GM18505 (cell line): ENCODE measurements around the gene STK39.

Experiments
- ATAC-seq: cut with Tn5 transposase; IDR thresholded peaks from one replicate; pipeline ENCODE4 v1.9.1; 2021; ENCODE audit not compliant: unreplicated experiment
- POLR2A ChIP-seq: IDR thresholded peaks from 4 replicates; pipeline ENCODE4 v1.6.1; 2011; ENCODE audit warnings: borderline replicate concordance; ENCODE audit not compliant: insufficient read depth, insufficient read length; ENCODE audit errors: extremely low read depth

STK39 gene

DNA sequence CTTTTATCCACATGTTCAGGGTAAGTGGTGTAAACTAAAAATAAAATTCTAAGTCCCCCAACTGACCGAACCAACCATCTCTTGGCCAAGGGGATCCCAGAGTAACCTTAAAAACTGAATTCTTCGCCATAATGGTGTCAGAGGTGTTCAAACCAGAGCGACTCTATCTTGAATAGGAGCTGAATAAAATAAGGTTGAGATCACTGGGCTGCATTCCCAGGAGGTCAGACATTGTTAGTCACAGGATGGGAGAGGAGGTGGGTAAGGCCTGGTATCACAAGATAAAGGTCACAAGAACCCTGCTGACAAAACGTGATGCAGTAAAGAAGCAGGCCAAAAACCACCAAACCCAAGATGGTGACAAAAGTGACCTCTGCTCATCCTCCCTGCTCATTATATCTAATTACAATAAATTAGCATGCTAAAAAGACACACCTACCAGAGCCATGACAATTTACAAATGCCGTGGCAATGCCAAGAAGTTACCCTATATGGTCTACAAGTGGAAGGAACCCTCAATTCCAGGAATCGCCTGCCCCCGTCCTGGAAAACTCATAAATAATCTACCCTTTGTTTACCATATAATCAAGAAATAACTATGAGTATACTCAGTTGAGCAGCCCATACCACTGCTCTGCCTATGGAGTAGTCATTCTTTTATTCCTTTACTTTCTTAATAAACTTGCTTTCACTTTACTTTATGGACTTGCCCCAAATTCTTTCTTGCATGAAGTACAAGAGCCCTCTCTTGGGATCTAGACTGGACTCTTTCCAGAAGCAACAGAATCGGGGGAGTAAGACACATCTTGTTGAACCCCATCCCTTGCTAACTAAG is 302.4 kb downstream of the STK39 start:
- TF ChIP-seq POLR2A: no peak
- no peak for ATAC-seq

DNA sequence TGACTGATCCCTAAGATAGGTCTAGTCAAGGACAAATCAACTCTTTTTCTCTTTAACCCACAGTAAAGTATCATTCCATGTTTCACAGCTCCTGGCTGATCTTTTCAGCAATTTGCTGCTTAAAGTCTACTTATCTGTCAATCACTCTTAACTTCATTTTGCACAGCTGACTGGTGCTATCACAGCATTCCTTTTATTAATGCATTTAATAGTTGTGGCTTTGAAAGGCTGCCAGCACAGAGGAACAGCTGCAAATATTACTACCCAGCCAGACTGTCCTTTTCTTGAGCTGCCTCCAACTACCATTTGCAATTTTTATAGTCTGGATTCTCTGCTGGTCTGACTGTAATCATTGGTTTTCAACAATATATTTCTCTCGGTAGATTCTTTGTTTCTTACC is 303.5 kb downstream of the STK39 start:
- TF ChIP-seq POLR2A: no peak
- ATAC-seq: no peak

DNA sequence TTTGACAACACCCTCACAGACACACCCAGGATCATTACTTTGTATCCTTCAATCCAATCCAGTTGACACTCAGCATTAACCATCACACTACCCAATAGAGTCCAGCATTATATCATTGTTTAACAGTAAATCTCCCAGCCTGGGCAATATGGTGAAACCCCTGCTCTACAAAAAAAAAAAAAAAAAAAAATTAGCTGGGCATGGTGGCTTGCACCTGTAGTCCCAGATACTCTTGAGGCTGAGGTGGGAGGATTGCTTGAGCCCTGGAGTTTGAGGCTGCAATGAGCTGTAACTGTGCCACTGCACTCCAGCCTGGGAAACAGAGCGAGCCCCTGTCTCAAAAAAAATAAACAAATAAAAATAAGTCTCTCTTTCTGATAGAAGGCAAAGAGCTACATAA is 304.0 kb downstream of the STK39 start:
- TF ChIP-seq POLR2A: no peak
- ATAC-seq: no peak

DNA sequence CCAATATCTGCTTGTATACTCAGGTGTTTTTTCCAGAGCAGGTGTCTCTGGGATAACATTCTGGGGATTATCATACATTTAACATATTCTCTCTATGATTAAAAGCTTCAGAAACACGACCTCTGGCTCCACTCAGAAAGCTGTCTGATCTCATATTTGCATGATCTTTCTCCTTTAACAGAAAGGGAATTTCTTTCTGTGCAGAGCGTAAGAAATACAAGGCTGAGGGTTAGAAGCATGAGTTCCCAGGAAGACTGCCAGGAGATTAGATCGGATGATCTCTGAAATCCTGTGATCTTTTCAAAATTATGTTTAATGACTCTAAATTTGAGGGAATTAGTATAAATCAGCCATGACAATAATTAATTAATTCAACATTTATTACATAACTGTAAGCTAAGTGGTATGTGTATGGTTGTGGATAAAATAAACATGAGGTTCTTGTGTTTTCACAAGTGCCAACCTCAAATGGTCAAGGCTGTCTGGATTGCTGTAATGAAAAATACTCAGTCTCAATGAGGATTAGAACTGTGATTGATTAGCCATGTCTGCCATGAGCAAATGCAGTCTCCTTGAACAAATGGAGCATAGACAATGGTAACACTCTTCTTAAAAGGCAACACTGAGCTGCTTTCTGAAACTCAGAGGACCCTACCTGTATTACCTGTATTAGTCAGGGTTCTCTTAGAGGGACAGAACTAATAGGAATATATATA is 304.9 kb downstream of the STK39 start:
- TF ChIP-seq POLR2A: no peak
- ATAC-seq: no peak

DNA sequence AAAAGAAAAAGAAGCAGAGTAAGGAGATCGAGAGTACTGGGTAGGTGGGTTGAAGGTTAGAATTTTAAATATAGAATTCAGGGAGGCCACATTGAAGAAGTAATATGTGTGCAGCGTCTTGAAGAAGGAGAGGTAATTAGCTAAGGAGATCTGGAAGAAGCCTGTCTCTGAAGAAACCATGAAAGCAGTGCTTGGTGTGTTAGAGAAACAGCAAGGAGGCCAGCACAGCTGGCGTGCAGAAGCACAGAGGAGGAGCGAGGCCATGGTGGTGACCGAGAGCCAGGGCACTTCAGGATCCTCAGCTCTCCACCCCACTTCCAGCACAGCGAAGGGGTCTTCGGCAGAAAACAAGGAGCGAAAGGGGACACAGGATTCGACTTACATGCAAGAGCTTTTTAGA is 305.8 kb downstream of the STK39 start:
- no peak for TF ChIP-seq POLR2A
- no peak for ATAC-seq

DNA sequence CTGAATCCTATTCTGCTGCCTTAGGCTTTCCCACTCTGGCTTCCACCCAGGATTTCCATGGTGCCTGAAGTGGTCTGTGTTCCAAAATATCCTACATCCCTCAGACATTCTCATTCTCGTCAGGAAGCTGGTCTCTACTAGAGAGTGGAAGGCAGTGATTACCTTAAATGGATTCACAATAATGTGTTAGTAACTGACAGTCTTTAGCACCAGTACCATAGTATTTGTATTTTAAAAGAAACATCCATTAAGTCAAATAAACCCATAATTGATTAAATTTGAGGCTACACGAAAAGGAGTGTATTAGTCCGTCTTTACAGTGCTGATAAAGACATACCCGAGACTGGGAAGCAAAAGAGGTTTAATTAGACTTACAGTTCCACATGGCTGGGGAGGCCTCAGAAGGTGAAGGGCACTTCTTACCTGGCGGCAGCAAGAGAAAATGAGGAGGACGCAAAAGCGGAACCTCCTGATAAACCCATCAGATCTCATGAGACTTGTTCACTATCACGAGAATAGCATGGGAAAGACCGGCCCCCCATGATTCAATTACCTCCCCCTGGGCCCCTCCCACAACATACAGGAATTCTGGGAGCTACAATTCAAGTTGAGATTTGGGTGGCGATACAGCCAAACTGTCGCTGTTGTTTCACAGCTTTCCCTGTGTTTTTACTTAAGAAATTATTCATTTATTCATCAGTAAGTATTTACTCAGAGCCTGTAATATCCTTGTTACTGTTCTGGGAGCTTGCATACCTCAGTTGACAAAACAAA is 306.5 kb downstream of the STK39 start:
- ATAC-seq: no peak
- TF ChIP-seq POLR2A: no peak

DNA sequence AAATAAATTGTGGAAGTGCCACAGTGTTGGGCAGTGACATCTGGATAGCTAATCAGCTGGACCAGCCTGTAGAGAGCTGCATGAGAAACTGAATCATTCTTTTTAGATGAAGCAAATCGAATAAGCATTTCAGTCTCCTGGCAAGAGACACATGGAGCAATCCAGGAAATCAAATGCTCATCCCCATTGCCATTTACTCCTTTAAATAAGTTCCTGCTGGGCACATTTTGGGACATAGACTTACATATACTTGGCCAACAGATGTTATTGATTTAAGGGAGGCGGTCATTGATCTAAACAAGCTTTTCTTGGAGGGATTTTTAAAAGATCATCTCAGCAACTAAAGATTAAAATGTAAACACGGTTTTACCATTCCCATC is 307.1 kb downstream of the STK39 start:
- ATAC-seq: no peak
- TF ChIP-seq POLR2A: no peak

DNA sequence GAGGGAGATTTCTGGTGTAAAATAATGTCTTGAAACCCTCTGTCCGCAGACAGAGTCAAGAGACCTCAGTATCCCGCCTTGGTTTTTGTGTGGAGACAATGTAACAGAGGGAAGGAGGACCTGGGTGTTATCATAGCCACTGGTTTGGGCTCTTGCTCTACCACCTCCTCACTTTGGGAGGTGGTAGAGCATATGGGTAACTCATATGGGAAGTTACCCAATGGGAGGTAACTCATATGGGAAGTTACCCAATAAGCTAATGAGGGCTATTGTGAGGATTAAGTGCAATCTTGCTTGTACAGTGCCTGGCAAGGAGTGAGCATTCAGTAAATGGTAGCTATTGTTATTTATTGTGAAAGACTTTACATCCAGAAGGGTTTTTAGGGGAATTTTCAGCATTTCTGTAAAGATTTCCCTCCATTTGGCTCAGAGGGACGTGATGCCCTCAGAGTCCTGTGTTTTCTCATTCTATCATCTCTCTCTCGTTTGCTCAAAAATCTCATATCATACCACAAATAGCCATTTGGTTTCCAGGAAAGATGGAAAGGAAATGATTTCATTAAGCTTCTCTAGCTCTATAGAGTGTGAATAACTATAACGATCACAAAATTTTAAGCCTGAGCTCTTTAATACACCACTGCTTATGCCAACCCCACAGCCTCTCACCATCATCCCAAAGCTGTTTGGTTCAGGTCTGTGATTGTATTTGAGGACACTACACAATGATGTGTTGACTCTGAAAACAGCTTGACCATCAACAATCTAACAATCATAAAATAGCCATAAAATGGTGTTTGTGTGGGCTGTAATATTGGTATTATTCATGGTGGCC is 307.7 kb downstream of the STK39 start:
- ATAC-seq: no peak
- no peak for TF ChIP-seq POLR2A

DNA sequence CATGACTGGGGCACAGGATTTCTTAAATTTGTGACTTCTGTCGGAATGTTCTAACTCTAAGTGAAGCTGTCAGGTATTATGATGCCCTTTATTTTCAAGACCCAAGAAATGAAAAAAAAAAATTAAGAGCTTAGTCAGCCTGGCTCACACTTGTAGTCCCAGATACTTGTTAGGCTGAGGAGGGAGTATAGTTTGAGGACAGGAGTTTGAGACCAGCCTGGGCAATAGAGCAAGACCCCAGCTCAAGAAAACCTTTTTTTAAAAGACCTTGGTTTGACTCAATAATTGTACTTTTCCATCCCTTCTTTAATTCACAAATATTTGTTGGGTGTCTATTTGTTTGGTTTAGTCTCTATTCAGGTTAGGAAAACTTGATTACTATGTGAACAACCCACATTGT is 310.0 kb downstream of the STK39 start:
- TF ChIP-seq POLR2A: no peak
- ATAC-seq: no peak

DNA sequence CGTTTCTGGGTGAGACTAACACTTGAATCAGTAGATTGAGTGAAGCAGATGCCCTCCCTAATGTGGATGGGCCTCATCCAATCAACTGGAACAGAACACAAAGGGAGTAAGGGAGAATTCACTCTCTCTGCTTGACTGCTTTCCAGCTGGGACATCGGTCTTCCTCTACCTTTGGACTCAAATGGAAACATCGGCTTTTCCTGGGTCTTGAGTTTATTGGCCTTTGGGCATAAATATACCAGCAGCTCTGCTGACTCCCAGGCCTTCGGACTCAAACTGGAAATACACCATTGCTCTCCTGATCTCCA is 311.6 kb downstream of the STK39 start:
- no peak for TF ChIP-seq POLR2A
- ATAC-seq: no peak

DNA sequence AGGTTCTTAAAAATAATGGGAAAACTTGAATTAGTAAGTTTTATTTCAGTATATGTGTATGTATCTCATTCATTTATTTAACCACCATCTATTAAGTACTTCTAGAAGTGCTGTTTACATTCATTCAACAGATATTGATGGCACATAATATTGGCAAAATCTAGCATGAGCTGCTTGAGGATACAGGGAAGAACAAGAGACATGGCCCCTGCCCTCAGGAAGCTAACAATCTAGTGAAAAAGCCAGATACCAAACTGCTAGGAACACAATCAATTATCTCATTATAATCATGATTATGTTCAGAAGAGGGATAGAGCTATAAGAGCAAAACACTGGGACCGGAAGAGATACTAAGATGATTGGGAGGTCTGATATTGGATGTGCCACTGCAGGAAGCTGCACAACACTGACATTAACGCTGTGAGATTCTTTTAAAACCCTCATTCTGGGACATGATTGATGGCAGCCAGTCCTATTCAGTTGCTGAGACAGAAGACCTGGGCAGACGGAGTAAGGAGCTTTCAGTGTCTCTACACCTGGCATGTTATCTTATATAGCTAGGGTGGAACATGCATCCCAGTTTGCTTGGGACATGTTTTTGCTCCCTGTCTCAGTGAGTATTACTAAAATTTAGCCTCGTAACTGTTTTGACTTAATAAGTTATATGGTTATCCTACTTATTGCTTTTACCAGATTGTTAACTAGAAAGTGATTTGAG is 314.1 kb downstream of the STK39 start:
- ATAC-seq: no peak
- TF ChIP-seq POLR2A: no peak

DNA sequence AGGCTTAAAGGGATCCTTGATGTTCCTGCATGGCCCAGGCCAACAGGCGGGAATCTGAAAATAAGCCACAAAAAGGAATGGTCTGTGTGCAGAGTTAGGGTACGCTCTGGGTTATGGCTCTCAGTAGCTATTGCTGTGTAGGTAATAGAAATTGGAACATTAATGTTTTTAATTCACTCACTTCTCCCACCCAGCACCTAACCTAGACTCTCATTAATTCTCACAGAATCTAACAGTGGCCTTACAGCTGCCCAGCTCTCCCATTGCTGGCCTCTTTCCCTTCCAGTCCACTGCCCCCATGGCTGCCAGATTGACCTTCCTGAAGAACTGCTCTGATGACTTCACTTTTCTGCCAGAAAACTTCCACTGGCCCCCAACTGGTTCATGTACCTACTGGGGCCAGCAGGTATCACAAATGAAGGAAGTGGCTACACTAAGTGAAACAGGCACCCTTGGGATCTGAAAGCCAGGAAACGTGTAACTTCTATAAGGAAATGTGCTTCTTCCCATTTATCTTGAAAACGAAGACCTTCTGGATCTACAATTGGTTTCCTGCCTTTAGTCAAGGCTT is 315.2 kb downstream of the STK39 start:
- TF ChIP-seq POLR2A: no peak

More for the DNA sequence above, 315.2 kb downstream of the STK39 start:
- no peak for ATAC-seq
